Mononuclear cell (primary cell): Measurements from ENCODE around the gene PEG3. TPM values are rescaled to one million over a fixed set of nuclear protein-coding genes. Genes with fewer than 3 reads are reported as not detected.

Experiments used
- total RNA-seq: library from RNA; depleted of rRNA; stranded (reverse); fragments of >200 nt; gene quantifications from one replicate; pipeline ENCODE4 v1.2.3, GENCODE V29; 2012

PEG3 gene
- total RNA-seq, 1 donor, result under 0.01 TPM

Other genes with a start within 250 kb of the PEG3 start
- 2.3 TPM for gene ZNF71, start 245.4 kb downstream of the PEG3 start, total RNA-seq
- not detected for gene SMIM17, start 197.6 kb downstream of the PEG3 start, total RNA-seq
- 0.42 TPM for gene ZNF835, start 169.0 kb downstream of the PEG3 start, total RNA-seq
- gene ZIM2, start within 50 bp of the PEG3 start, total RNA-seq, result not detected